SK-N-SH (cell line): ENCODE results near the gene UBXN2A.

ENCODE experiments used
- EP300 ChIP-seq, 2 experiments: IDR thresholded peaks; 2 replicates each; pipeline versions ENCODE4 v1.4.0 to v1.6.1; 2012; ENCODE audit warnings: borderline replicate concordance in 1 of 2, low read depth in 1 of 2, low read length in 1 of 2
- MXI1 ChIP-seq: IDR thresholded peaks from 2 replicates; pipeline ENCODE4 v1.6.1; 2012; ENCODE audit warnings: mild to moderate bottlenecking, low read depth, low read length, improper control_type of control experiment
- POLR2AphosphoS5 ChIP-seq: IDR thresholded peaks from 2 replicates; pipeline ENCODE4 v1.6.1; 2012; ENCODE audit warnings: low read depth, low read length
- TCF12 ChIP-seq: IDR thresholded peaks from 2 replicates; pipeline ENCODE4 v1.4.0; 2012
- TF ChIP-seq, protein P1 (sequence below): fragments of 200-600 bp; sonication (generic); IDR thresholded peaks from 2 replicates; pipeline ENCODE4 v1.6.1; 2017; ENCODE audit warnings: antibody characterized with exemption, mild to moderate bottlenecking, moderate library complexity
- TF ChIP-seq, protein P2 (sequence below): IDR thresholded peaks from 2 replicates; pipeline ENCODE4 v1.4.0; 2012; ENCODE audit warnings: low read depth
- TF ChIP-seq, protein P3 (sequence below): fragments of 150-350 bp; IDR thresholded peaks from 2 replicates; pipeline ENCODE4 v1.6.1; 2017; ENCODE audit warnings: antibody characterized with exemption, low read length, low read depth, borderline replicate concordance

DNA sequence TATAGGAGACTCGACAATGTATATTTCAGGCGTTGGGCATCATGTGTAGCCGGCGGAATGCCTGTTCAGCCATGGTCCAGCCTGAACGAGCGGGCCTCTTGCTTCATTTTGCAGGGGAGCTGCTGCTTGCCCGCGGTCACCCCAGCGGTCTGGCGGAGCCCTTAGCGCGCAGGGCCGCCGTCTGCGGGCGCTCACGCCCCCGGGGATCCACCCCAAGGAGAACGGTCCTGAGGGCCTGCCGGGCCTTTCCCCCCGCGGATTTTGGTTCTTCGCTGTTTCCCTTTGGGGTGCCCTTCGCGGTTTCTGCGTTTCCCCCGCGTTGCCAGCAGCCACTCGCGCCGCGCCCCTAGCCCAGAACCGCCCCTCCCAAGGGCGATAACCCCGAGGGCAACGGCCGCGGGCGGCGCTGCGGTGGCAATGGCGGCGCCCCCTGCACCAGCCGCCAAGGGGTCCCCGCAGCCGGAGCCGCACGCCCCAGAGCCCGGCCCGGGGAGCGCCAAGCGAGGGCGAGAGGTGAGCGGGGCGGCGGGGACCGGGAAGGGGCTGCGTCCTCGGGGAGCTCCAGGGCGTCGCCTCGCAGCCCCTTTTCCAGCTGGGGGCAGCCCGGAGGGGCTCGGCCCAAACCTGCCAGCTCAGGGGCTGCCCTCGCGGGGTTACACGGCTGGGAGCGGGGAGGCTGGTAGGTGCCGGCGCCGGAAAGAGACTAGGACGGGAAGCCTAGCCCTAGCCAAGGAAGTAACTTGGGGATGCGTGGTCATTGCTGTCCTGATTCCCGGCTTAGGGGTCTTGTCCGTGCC lies 69.6 kb downstream of the UBXN2A start, which contains the start of gene MFSD2B:
- no peak for TF ChIP-seq POLR2AphosphoS5
- no peak for TF ChIP-seq EP300 (IDR thresholded peaks at IDR 0.05; ENCODE audit: borderline replicate concordance in 1 of 2, low read depth in 1 of 2, low read length in 1 of 2)
- TF ChIP-seq TCF12, result no peak
- TF ChIP-seq MXI1, result no peak
- TF ChIP-seq, protein P1, sequence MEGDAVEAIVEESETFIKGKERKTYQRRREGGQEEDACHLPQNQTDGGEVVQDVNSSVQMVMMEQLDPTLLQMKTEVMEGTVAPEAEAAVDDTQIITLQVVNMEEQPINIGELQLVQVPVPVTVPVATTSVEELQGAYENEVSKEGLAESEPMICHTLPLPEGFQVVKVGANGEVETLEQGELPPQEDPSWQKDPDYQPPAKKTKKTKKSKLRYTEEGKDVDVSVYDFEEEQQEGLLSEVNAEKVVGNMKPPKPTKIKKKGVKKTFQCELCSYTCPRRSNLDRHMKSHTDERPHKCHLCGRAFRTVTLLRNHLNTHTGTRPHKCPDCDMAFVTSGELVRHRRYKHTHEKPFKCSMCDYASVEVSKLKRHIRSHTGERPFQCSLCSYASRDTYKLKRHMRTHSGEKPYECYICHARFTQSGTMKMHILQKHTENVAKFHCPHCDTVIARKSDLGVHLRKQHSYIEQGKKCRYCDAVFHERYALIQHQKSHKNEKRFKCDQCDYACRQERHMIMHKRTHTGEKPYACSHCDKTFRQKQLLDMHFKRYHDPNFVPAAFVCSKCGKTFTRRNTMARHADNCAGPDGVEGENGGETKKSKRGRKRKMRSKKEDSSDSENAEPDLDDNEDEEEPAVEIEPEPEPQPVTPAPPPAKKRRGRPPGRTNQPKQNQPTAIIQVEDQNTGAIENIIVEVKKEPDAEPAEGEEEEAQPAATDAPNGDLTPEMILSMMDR, result no peak
- TF ChIP-seq, protein P2, sequence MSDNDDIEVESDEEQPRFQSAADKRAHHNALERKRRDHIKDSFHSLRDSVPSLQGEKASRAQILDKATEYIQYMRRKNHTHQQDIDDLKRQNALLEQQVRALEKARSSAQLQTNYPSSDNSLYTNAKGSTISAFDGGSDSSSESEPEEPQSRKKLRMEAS, result no peak
- TF ChIP-seq, protein P3, sequence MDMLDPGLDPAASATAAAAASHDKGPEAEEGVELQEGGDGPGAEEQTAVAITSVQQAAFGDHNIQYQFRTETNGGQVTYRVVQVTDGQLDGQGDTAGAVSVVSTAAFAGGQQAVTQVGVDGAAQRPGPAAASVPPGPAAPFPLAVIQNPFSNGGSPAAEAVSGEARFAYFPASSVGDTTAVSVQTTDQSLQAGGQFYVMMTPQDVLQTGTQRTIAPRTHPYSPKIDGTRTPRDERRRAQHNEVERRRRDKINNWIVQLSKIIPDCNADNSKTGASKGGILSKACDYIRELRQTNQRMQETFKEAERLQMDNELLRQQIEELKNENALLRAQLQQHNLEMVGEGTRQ, result no peak
